Psoas muscle (tissue), 8 donors: ENCODE measurements around the gene CNTNAP2. TPM values are rescaled to one million over a fixed set of nuclear protein-coding genes. Genes with fewer than 3 reads are reported as not detected.

Source experiments
- ATAC-seq, 4 donors: fragments of 200-7000 bp; cut with Tn5 transposase; one replicate each; pipeline ENCODE4 v1.9.1; 2020; ENCODE audit warnings: moderate library complexity in 3 of 4, mild to moderate bottlenecking in 2 of 4
- DNase-seq, 2 donors: peaks; one replicate each; pipeline ENCODE4 v3.0.0-alpha.2; 2020
- H3K27ac ChIP-seq: fragments of 200-600 bp; one replicate; pipeline ENCODE4 v1.8.0; 2022
- H3K27me3 ChIP-seq, 3 donors: fragments of 200-600 bp in 1 of 3; one replicate each; pipeline versions ENCODE4 v1.6.1 to v1.8.0; 2013 to 2022; ENCODE audit warnings: low read length in 2 of 3, mild to moderate bottlenecking in 2 of 3, moderate library complexity in 1 of 3; ENCODE audit not compliant: insufficient read depth in 3 of 3
- H3K36me3 ChIP-seq, 2 donors: fragments of 200-600 bp in 1 of 2; one replicate each; pipeline versions ENCODE4 v1.6.1 to v1.8.0; 2013 to 2022; ENCODE audit warnings: low read depth in 1 of 2, mild to moderate bottlenecking in 1 of 2, moderate library complexity in 1 of 2; ENCODE audit not compliant: insufficient read depth in 1 of 2
- H3K4me1 ChIP-seq: fragments of 200-600 bp; one replicate; pipeline ENCODE4 v1.8.0; 2022
- H3K4me3 ChIP-seq: fragments of 200-600 bp; one replicate; pipeline ENCODE4 v1.8.0; 2022; ENCODE audit warnings: mild to moderate bottlenecking
- H3K9me3 ChIP-seq: fragments of 200-600 bp; one replicate; pipeline ENCODE4 v1.8.0; 2022
- CTCF ChIP-seq: fragments of 200-600 bp; IDR thresholded peaks from one replicate; pipeline ENCODE4 v1.8.0; 2022; ENCODE audit warnings: antibody characterized with exemption
- whole genome bisulfite sequencing, 3 donors: extraction: QIAGEN DNeasy Blood & Tissue Kit; methylation state at CpG; one replicate each; pipeline versions ENCODE4 v1.1.6 to v1.1.7; 2013; 5-methylcytosine and 5-hydroxymethylcytosine counted together
- intact Hi-C, 2 donors: fragments of 100-400 bp; cut with DNase I; formaldehyde crosslinking; loops; one replicate each; pipeline versions ENCODE4 v1.11.0 to v1.14.2; 2022
- polyA plus RNA-seq, 3 donors: library from polyadenylated mRNA; stranded (reverse); fragments of 200-250 nt; gene quantifications; one replicate each; pipeline ENCODE4 v1.2.3, GENCODE V29; 2013
- total RNA-seq, 4 donors: library from RNA; stranded (reverse); fragmentation: NEBNext Ultra II Directional in 2 of 4; extraction: Animal tissue kit (Norgen Biotek cat#: 25700) in 2 of 4; gene quantifications; one replicate each; pipeline versions ENCODE4 v1.2.1 to v1.2.4, GENCODE V29; 2021 to 2023
- donor health status: healthy with polysubstance abuse.
- donor health status: DM: no; HTN: no; CAD: no; lungs with moderate emphysema.
- donor health status: Bipolar disorder and iron deficiency.
- donor health status: healthy.
- donor health status: DM: yes; HTN: yes; CAD: no.
- donor health status: DM: no; HTN: no; CAD: no.
- donor health status: DM: no; HTN: no; CAD: no.
- donor health status: DM: yes; HTN: yes; CAD: no.

The CNTNAP2 gene
- total and polyA plus RNA-seq, 7 donors: 0.01 to 0.13 TPM; not detected in 5

DNA sequence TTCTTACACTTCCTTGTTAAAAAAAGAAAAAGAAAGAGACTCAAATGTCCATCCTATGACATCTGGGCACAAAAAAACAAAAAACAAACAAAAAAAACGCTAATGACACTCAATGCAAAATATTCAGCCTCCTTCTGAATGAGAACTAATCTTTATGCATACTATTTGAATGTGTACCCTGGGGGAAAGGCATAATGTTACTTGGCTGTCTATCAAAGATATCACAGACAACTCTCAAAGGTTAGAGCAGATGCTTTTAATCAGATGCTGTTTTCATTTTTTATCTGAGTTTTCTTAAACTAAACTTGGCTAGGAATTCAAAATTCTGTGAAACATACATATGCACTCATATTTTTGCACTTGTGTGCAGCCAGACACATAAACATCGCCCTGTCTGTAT lies 745.8 kb downstream of the CNTNAP2 start:
- intact Hi-C loops: no loop called here
- no peak for TF ChIP-seq CTCF
- no peak for ATAC-seq

GRCh38 chr7:146864644-146865043 lies 748.0 kb downstream of the CNTNAP2 start:
- intact Hi-C loops: no loop called here
- ATAC-seq: no peak

More for the DNA sequence above, 745.8 kb downstream of the CNTNAP2 start:
- H3K9me3 ChIP-seq: no peaks in the 10 kb centered on the region
- H3K36me3 ChIP-seq: no peaks in the 10 kb centered on the region
- no peak overlapping the region for H3K4me3 ChIP-seq
- no peaks in the 10 kb centered on the region for H3K27me3 ChIP-seq
- no peaks in the 10 kb centered on the region for H3K4me1 ChIP-seq
- DNase-seq: no peak
- 61 to 66% (median 64%) methylated on average over 2 of the region's 2 CpGs for WGBS, 3 donors
- no peak overlapping the region for H3K27ac ChIP-seq

DNA sequence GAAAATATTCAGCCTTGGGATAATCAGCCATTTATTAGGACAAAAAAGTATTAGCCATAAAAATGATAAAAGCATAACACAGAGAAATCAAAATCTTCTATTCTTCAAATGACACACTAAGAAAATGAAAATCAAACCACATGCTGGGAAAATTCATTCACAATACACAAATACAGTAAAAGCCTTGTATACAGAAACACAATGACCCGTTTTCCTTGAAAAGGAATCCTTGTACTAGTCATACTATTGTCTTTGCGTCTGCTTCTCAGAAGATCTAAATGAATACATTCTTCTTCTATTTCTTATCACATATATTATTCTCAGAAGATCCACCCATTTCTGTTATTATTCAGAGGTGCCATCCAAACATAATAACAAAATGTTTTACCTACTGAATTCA lies 749.1 kb downstream of the CNTNAP2 start:
- Histone ChIP-seq H3K36me3 (no peaks in the 10 kb centered on the region), H3K4me3 (no peak overlapping the region), H3K9me3 (no peaks in the 10 kb centered on the region), H3K27ac (no peak overlapping the region), H3K27me3 (no peaks in the 10 kb centered on the region), H3K4me1 (no peaks in the 10 kb centered on the region)
- intact Hi-C loops: no loop called here
- WGBS, 3 donors: 62 to 84% (median 70%) methylated on average over 2 of the region's 2 CpGs
- DNase-seq (no peak), ATAC-seq (no peak)
- TF ChIP-seq CTCF: no peak

More at GRCh38 chr7:146864644-146865043, 748.0 kb downstream of the CNTNAP2 start:
- H3K4me3 ChIP-seq: no peak overlapping the region
- H3K27ac ChIP-seq: no peak overlapping the region
- no peaks in the 10 kb centered on the region for H3K9me3 ChIP-seq
- no peaks in the 10 kb centered on the region for H3K4me1 ChIP-seq
- 88 to 95% (median 89%) methylated on average over 2 of the region's 2 CpGs for WGBS, 3 donors
- H3K27me3 ChIP-seq: no peaks in the 10 kb centered on the region
- DNase-seq: no peak
- TF ChIP-seq CTCF: no peak
- no peaks in the 10 kb centered on the region for H3K36me3 ChIP-seq

GRCh38 chr7:146874722-146875121 lies 758.1 kb downstream of the CNTNAP2 start:
- H3K4me3 ChIP-seq: no peak overlapping the region
- H3K27me3 ChIP-seq: no peaks in the 10 kb centered on the region
- H3K9me3 ChIP-seq: peaks cover 4% of the 10 kb centered on the region
- no peaks in the 10 kb centered on the region for H3K4me1 ChIP-seq
- no peaks in the 10 kb centered on the region for H3K36me3 ChIP-seq
- ATAC-seq (no peak), DNase-seq (no peak)
- TF ChIP-seq CTCF: no peak
- WGBS, 3 donors: 73 to 86% (median 75%) methylated on average over 4 of the region's 4 CpGs
- H3K27ac ChIP-seq: no peak overlapping the region
- intact Hi-C loops: no loop called here

DNA sequence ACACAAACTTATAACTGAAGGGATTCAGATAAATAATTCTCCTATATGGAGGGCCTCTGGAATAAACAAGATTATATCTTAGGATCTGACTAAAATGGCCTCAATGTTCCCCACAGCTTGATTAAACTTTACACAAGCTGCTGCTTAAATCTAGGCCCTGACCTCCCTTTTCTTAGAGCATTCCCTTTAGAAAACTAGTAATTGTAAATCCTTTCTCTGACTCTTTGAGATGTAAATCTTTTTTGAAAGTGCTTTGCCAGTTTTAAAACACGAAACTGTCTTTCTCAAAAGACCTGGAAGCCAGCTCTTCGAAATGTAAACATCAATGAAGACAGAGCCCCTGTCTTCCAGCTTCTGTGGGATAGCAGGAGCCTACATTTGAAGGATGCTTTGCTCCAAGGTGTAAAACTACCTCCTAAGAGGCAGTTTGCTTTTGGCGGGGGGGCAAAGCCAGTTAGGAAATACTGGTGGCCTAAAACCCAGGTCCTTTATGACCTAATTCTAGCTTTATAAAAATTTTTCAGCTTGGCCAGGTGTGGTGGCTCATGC lies 758.7 kb downstream of the CNTNAP2 start:
- no peak overlapping the region for H3K4me3 ChIP-seq
- intact Hi-C loops: no loop called here
- peaks cover 4% of the 10 kb centered on the region for H3K9me3 ChIP-seq
- ATAC-seq (no peak), DNase-seq (no peak)
- H3K27me3 ChIP-seq: no peaks in the 10 kb centered on the region
- no peak for TF ChIP-seq CTCF
- no peaks in the 10 kb centered on the region for H3K36me3 ChIP-seq
- H3K4me1 ChIP-seq: no peaks in the 10 kb centered on the region
- H3K27ac ChIP-seq: no peak overlapping the region
- 47 to 58% (median 54%) methylated on average over 3 of the region's 3 CpGs for WGBS, 3 donors
